Measurements from ENCODE around the gene CAPN10.

CAPN10 gene

DNA sequence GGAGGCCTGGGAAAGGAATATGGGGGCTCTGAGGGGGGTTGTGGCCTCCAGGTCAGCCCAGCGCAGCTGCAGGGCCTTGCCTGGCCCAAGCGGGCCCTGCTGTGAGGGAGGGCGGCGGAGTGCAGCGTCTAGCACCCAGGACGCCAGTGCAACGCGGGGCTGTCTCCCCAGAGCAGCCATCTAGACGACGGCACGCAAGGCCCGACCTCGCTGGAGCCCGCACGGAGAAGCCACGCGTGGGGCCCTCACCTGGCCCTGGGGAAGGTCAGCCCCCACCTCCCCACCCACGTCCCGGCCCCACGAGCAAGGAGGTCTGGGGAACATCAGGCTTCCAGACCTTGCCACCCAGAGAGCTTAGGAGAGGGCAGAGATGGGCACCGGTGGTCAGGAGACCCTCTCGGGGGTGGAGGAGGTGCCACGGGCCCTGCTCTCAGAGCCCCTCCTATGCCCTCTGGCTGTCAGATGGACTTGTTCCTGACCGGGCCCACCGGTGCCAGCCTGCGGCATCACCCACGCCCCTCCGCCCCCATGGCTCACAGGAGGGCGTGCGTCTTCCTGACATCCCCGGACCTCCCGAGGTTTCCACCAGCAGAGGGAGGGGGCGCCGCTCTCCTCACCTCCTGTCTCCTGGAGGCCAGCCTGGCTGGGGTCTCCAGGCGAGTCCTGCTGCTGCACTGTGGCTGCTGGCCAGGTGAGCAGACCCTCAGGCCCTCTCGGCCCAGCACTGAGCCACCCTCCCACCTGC lies 55.7 kb downstream of the CAPN10 start:
- no peak for DNase-seq

GRCh38 chr2:240642806-240643092 lies 56.2 kb downstream of the CAPN10 start:
- DNase-seq = no peak

GRCh38 chr2:240643093-240643810 lies 56.7 kb downstream of the CAPN10 start:
- no peak for DNase-seq

DNA sequence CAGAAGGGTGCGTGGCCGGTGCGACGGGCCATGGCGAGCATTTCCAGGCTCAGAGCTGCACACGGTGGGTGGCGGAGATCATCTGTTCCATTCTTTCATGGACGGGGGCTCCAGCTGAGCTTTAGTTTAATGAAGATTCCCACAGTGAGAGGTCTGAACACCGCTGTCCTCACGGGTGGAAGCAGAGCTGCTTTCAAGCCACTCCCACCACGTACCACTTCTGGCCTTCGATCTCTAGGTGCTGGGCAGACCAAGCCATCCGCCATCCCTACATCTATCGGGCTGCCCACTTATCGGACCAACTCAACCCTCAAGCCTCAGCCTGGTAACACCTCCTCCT lies 57.2 kb downstream of the CAPN10 start:
- DNase-seq = no peak

DNA sequence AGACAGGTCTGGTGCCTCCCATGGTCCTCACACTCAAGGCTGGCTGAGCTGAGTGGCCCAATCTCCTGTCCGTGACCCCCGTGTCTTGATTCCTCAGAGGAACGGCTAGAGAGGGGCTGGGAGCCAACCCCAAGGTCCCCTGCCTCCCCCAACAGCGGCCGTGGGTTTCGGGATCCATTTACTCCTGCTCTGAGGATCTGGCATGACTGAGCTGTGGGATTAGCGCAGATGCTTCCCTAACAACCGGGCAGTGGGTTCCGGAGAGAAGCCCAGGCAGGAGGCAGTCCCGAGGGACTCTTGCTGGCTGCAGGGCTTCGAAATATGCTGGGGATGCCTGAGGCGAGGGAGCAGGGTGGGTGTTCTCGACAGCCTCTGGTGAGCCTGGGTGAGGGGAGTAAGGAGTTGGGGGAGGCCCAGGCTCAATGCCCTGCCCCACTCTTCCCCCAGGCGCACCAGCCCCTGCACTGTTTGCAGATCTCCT lies 57.7 kb downstream of the CAPN10 start:
- DNase-seq = no peak

GRCh38 chr2:240644859-240645301 lies 58.3 kb downstream of the CAPN10 start:
- no peak for DNase-seq

DNA sequence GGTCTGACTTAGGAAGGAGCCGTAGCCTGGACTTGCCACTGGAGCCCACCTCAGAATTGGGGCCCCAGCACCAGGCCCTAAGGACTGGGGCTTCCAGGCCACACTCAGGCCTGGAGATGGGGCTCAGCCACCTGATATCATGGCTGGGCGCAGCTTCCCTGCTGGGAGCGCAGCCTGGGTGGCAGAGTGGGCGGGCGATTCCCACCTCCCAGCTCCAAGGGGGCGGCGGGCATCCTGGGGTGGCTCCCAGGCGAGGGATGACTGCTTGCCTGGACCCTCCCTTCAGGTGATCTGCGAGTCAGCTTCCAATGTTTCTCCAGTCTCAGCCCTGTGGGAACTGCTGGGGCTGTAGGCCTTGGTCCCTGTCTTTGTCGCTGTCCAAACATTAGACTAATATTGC lies 58.8 kb downstream of the CAPN10 start:
- DNase-seq = no peak

DNA sequence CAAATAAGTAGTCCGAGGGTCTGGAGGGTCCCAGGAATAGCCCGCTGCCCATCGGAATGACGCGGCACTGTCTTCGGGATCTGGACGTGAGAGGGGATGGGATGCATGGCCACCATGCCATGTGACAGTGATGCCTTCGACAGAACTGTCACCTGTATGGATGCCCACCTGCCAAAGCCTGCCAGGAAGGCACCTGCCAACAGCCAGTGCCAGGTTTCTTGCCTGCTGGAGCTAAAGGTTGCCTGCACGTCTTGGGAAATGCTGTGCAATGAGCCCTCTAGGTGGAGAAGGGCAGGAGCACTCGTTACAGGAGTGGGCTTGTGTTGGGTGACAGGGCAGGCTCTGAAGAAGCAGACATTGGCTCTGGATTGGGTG lies 59.3 kb downstream of the CAPN10 start:
- no peak for DNase-seq

- DNase-seq = no peak
Observed at GRCh38 chr2:240646176-240646899, 59.8 kb downstream of the CAPN10 start.

DNA sequence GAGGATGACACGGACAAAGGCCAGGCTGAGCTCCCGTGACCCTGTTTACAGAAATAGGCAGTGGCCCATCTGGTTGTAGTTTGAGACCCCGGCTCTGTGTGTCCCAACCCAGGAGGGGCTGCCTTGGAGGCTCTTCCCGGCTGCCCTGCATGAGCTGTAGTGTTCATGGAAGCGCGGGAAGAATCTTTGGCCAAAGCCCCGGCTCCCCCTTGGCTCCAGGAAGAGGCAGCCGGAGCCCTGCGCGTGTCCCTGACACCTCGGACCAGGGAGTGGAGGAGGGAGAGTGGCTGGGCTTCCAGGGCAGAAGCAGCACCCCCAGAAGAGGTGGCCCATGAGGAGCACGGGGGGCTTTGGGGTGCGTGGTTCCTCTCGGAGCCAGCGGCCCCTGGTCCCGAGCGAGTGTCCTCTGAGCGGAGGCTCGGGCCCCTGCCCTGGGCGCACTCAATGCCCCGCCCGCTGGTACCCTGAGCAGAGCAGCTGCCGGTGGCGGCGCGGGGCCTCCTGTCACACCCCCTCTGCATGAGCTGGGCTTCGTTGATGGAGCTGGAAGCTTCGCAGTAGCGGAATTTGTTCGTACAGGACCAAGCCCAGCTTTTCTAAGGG lies 60.5 kb downstream of the CAPN10 start:
- no peak for DNase-seq

- DNase-seq = no peak
Observed at GRCh38 chr2:240647503-240648154, 61.1 kb downstream of the CAPN10 start.

- no peak for DNase-seq
Observed at GRCh38 chr2:240648155-240648649, 61.7 kb downstream of the CAPN10 start.

Measured in activated CD4-positive, alpha-beta T cell treated with anti-CD3 and anti-CD28 coated beads for 48 hours (primary cell).